ENCODE measurements around the gene NDRG4. TPM values are rescaled to one million over a fixed set of nuclear protein-coding genes. Genes with fewer than 3 reads are reported as not detected.
A peak's percentile ranks its signal among the peaks of the same experiment; 100 is the strongest.

Gene NDRG4
- total and polyA plus RNA-seq, 9 donors = 8.5 to 24.6 (median 16.9) TPM

DNA sequence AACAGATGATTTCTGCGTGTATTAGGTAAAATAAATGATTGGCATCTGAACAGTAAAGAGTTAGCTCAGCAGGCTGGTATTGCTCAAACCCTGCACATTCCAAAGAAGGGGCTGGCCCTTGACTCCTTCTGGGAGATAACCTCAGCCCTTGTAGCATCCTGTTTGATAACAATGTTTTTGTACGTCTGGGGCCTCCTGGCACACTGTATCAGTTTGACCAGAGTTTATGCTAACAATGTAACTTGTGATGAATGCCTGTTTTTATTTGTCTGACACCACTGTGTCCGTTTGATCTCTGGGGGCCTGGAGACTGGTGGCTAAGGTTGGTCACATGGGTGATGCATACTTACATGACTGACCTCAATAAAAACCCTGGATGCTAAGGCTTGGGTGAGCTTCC is 43.8 kb upstream of the NDRG4 start:
- DNase-seq = no peak
- H3K4me3 ChIP-seq (ENCODE audit: low read length) = no peak overlapping the region
- H3K36me3 ChIP-seq (ENCODE audit: control insufficient read depth, insufficient read depth, low read length) = no peaks in the 10 kb centered on the region
- H3K9me3 ChIP-seq (replicated peaks; ENCODE audit: control insufficient read depth, low read depth, low read length) = no peaks in the 10 kb centered on the region
- H3K27ac ChIP-seq (ENCODE audit: low read length) = no peak overlapping the region
- peaks cover 22% of the 10 kb centered on the region for H3K27me3 ChIP-seq (ENCODE audit: control insufficient read depth, insufficient read depth, low read length)
- WGBS (ENCODE audit: insufficient coverage) = 80% methylated on average over 1 of the region's 3 CpGs
- H3K4me1 ChIP-seq (ENCODE audit: control insufficient read depth, insufficient read depth, low read length) = no peaks in the 10 kb centered on the region

DNA sequence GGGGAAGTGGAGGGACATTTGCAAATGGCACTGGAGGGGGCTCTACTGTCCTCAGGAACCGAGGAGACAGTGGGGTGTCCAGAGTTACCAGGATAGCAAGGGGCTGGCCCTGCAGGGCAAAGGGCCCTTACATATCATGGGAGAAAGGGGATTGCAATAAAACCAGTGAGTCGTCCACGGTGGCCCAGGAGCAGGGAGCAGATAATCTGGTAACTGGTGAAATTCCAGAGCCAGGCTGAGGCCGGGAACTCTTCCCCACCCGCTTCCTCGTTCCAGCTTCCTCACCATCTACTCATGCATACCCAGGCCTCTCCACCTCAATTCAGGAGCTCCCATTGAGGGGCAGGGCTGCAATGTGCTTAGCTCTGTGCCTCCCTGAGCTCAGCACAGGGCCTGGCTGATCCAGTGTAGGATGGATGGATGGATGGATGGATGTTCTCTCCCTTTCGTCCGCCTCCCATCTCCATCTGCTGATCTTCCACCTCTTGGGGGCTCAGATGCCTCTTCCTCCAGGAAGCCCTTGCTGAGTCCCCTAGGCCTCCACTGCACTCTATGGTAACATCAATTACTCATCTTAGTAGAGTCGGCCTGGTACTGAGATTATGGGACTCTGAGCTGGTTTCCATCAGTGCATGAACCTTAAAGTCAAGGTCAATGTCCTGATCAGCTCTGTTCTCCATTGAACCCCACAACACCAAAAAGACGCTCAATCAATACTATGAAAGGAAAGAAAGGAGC is 41.2 kb upstream of the NDRG4 start:
- no peak for DNase-seq
- Histone ChIP-seq H3K4me1 (ENCODE audit: control insufficient read depth, insufficient read depth, low read length) (peaks cover 4% of the 10 kb centered on the region), H3K27ac (ENCODE audit: low read length) (no peak overlapping the region), H3K36me3 (ENCODE audit: control insufficient read depth, insufficient read depth, low read length) (no peaks in the 10 kb centered on the region), H3K27me3 (ENCODE audit: control insufficient read depth, insufficient read depth, low read length) (peaks cover 36% of the 10 kb centered on the region), H3K4me3 (ENCODE audit: low read length) (no peak overlapping the region), H3K9me3 (replicated peaks; ENCODE audit: control insufficient read depth, low read depth, low read length) (no peaks in the 10 kb centered on the region)
- WGBS (ENCODE audit: insufficient coverage) = 50% methylated on average over 1 of the region's 10 CpGs

DNA sequence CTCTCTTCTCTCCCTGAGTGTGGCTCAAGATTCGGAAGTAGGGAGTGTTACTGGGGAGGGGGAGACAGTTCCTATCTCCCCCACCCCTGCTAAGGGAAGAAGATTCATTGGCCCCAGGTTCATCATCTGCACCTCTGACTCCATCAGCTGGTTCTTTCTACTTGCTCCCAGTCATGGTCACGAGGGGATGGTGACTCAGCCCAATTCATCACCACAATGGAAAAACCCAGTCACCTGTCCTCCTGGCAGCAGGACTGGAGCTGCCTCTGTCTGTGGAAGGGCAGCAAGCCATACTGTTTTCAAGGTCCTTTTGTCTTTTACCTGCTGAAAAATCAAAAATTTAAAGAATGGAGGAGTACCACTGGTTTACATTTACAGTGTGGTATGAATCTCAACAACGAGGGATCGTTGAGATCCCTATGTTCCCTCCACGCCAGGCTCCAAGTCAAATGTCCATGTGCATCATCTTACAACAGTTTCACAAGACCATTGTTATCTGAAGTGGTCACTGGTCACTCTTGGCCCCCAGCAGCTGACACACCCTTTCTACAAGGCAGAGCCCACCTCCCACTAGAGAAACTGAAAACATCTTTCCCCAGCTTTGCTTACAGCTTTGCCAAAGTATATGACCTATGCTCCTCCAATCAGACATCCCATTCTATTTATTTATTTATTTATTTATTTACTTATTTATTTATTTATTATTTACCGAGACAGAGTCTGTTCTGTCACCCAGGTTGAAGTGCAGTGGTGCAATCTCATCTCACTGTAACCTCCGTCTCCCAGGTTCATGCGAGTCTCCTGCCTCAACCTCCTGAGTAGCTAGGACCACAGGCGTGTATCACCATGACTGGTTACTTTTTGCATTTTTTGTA is 40.4 kb upstream of the NDRG4 start:
- H3K4me3 ChIP-seq (ENCODE audit: low read length) = no peak overlapping the region
- DNase-seq = no peak
- H3K27ac ChIP-seq (ENCODE audit: low read length) = no peak overlapping the region
- H3K4me1 ChIP-seq (ENCODE audit: control insufficient read depth, insufficient read depth, low read length) = peaks cover 9% of the 10 kb centered on the region
- H3K9me3 ChIP-seq (replicated peaks; ENCODE audit: control insufficient read depth, low read depth, low read length) = no peaks in the 10 kb centered on the region
- 84% methylated on average over 5 of the region's 9 CpGs for WGBS (ENCODE audit: insufficient coverage)
- H3K36me3 ChIP-seq (ENCODE audit: control insufficient read depth, insufficient read depth, low read length) = no peaks in the 10 kb centered on the region
- H3K27me3 ChIP-seq (ENCODE audit: control insufficient read depth, insufficient read depth, low read length) = peaks cover 43% of the 10 kb centered on the region

DNA sequence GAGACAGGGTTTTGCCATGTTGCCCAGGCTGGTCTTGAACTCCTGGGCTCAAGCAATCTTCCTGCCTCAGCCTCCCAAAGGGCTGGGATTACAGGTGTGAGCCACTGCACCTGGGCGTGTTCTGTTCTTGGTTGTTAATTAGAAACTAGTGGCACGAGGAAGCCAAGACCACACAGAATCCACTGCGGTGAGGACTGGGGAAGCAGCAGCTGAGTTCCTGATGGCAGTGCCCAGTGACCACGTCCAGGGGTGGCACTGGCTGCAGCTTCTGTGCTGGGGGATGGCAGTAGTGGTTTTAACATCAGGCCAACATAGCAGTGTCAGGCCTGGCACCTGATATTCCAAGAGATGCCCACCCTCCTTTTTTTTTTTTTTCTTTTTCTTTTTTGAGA is 39.7 kb upstream of the NDRG4 start:
- Histone ChIP-seq H3K27ac (ENCODE audit: low read length) (no peak overlapping the region), H3K4me1 (ENCODE audit: control insufficient read depth, insufficient read depth, low read length) (peaks cover 15% of the 10 kb centered on the region), H3K27me3 (ENCODE audit: control insufficient read depth, insufficient read depth, low read length) (peaks cover 50% of the 10 kb centered on the region), H3K4me3 (ENCODE audit: low read length) (no peak overlapping the region), H3K9me3 (replicated peaks; ENCODE audit: control insufficient read depth, low read depth, low read length) (no peaks in the 10 kb centered on the region), H3K36me3 (ENCODE audit: control insufficient read depth, insufficient read depth, low read length) (no peaks in the 10 kb centered on the region)
- DNase-seq = no peak
- WGBS (ENCODE audit: insufficient coverage) = 80% methylated on average over 4 of the region's 4 CpGs

DNA sequence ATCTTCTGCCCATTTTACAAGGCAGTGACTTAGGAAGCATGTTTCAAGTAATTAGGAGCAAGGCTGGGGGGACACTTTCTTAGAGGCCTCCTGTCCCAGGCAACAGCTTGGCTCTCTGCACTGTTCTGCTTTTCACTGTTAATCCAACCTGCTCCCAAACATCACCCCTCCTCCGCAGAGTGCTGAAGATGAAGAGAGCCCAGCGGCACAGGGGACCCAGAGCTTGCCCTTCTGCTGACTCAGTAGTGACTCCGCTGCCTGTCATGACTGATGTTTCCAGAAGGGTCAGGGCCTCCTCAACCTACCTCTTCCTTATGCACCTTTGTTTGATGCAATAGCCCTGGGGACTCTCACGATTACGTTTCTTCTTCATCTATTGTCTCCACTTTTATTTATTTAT is 38.9 kb upstream of the NDRG4 start:
- DNase-seq = no peak
- Histone ChIP-seq H3K27ac (ENCODE audit: low read length) (no peak overlapping the region), H3K36me3 (ENCODE audit: control insufficient read depth, insufficient read depth, low read length) (no peaks in the 10 kb centered on the region), H3K4me1 (ENCODE audit: control insufficient read depth, insufficient read depth, low read length) (peaks cover 16% of the 10 kb centered on the region), H3K9me3 (replicated peaks; ENCODE audit: control insufficient read depth, low read depth, low read length) (no peaks in the 10 kb centered on the region), H3K27me3 (ENCODE audit: control insufficient read depth, insufficient read depth, low read length) (peaks cover 56% of the 10 kb centered on the region), H3K4me3 (ENCODE audit: low read length) (no peak overlapping the region)
- WGBS (ENCODE audit: insufficient coverage) = 58% methylated on average over 3 of the region's 5 CpGs

DNA sequence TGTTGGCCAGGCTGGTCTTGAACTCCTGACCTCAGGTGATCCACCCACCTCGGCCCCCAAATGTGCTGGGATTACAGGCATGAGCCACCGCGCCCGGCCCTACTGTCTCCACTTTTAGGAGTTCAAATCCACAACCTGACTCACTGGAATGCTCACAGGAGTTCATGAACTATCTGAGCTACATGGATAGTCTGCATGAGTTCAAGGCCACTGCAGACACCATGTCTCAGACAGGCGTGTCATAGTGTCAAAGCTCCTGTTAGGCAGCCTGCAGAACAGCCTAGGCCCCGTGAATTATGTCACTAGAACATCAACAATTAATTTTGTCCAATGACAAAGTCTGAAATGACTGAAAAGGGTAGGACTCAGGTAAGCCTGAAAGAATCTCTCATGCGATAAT is 38.3 kb upstream of the NDRG4 start:
- H3K4me3 ChIP-seq (ENCODE audit: low read length) = no peak overlapping the region
- H3K4me1 ChIP-seq (ENCODE audit: control insufficient read depth, insufficient read depth, low read length) = peaks cover 16% of the 10 kb centered on the region
- H3K36me3 ChIP-seq (ENCODE audit: control insufficient read depth, insufficient read depth, low read length) = no peaks in the 10 kb centered on the region
- H3K9me3 ChIP-seq (replicated peaks; ENCODE audit: control insufficient read depth, low read depth, low read length) = no peaks in the 10 kb centered on the region
- H3K27me3 ChIP-seq (ENCODE audit: control insufficient read depth, insufficient read depth, low read length) = peaks cover 62% of the 10 kb centered on the region
- 67% methylated on average over 4 of the region's 7 CpGs for WGBS (ENCODE audit: insufficient coverage)
- DNase-seq = no peak
- H3K27ac ChIP-seq (ENCODE audit: low read length) = no peak overlapping the region

GRCh38 chr16:58462089-58462488 is 37.9 kb upstream of the NDRG4 start:
- DNase-seq = no peak
- H3K36me3 ChIP-seq (ENCODE audit: control insufficient read depth, insufficient read depth, low read length) = no peaks in the 10 kb centered on the region
- H3K4me1 ChIP-seq (ENCODE audit: control insufficient read depth, insufficient read depth, low read length) = peaks cover 16% of the 10 kb centered on the region
- H3K27me3 ChIP-seq (ENCODE audit: control insufficient read depth, insufficient read depth, low read length) = peaks cover 66% of the 10 kb centered on the region
- no peak overlapping the region for H3K4me3 ChIP-seq (ENCODE audit: low read length)
- WGBS (ENCODE audit: insufficient coverage) = no CpG with 5 or more reads among the region's 4 CpGs
- H3K27ac ChIP-seq (ENCODE audit: low read length) = no peak overlapping the region
- H3K9me3 ChIP-seq (replicated peaks; ENCODE audit: control insufficient read depth, low read depth, low read length) = no peaks in the 10 kb centered on the region

DNA sequence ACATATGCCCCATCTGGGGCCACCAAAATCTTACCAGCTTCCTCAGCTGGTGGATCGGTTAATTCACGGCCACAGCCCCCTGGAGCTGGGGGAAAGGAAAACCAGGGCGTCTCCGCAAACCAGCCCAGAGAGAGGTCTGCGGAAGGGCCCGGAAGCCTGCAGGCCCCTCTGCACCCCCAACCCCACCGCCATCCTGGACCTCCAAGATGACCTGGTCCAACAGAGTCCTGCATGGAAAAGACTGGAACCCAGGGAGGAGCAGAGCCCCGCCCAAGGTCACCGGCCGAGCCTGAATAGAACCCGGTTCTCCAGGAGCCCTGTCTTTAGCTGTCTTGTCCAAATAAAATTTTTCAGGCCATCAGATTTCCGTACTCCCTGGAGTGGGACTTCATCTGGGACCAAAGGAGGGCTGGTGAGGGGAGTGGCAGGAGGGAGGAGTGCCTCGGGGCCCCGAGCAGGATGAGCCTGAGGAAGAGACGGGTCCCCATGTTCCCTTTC is 37.4 kb upstream of the NDRG4 start:
- Histone ChIP-seq H3K9me3 (replicated peaks; ENCODE audit: control insufficient read depth, low read depth, low read length) (no peaks in the 10 kb centered on the region), H3K4me3 (ENCODE audit: low read length) (no peak overlapping the region), H3K27me3 (ENCODE audit: control insufficient read depth, insufficient read depth, low read length) (peaks cover 71% of the 10 kb centered on the region), H3K4me1 (ENCODE audit: control insufficient read depth, insufficient read depth, low read length) (peaks cover 16% of the 10 kb centered on the region), H3K36me3 (ENCODE audit: control insufficient read depth, insufficient read depth, low read length) (no peaks in the 10 kb centered on the region), H3K27ac (ENCODE audit: low read length) (no peak overlapping the region)
- WGBS (ENCODE audit: insufficient coverage) = 27% methylated on average over 6 of the region's 15 CpGs
- no peak for DNase-seq

- H3K36me3 ChIP-seq (ENCODE audit: control insufficient read depth, insufficient read depth, low read length) = no peaks in the 10 kb centered on the region
- no peak for DNase-seq
- H3K4me3 ChIP-seq (ENCODE audit: low read length) = peak overlapping the region; percentile 34
- no peak overlapping the region for H3K27ac ChIP-seq (ENCODE audit: low read length)
- H3K9me3 ChIP-seq (replicated peaks; ENCODE audit: control insufficient read depth, low read depth, low read length) = no peaks in the 10 kb centered on the region
- peaks cover 16% of the 10 kb centered on the region for H3K4me1 ChIP-seq (ENCODE audit: control insufficient read depth, insufficient read depth, low read length)
- peaks cover 76% of the 10 kb centered on the region for H3K27me3 ChIP-seq (ENCODE audit: control insufficient read depth, insufficient read depth, low read length)
- under 1% methylated on average over 92 of the region's 113 CpGs for WGBS (ENCODE audit: insufficient coverage)
Measured at GRCh38 chr16:58462997-58463941, 36.7 kb upstream of the NDRG4 start.

Measured in muscle of leg (tissue), 11 donors.